ENCODE results near the gene CSMD2.

CSMD2 gene

GRCh38 chr1:33524586-33524985, 640.4 kb downstream of the CSMD2 start:
- TF ChIP-seq CTCF (conservative IDR thresholded peaks at IDR 0.05), result no peak
- H3K27ac ChIP-seq, result no peak overlapping the region

- TF ChIP-seq CTCF (conservative IDR thresholded peaks at IDR 0.05), result no peak
- H3K27ac ChIP-seq, result no peak overlapping the region
Measured at GRCh38 chr1:33519240-33519884, 645.7 kb downstream of the CSMD2 start.

GRCh38 chr1:33517596-33518250, 647.3 kb downstream of the CSMD2 start:
- no peak for TF ChIP-seq CTCF (conservative IDR thresholded peaks at IDR 0.05)
- H3K27ac ChIP-seq, result no peak overlapping the region

GRCh38 chr1:33516891-33517567, 648.0 kb downstream of the CSMD2 start:
- no peak overlapping the region for H3K27ac ChIP-seq
- no peak for TF ChIP-seq CTCF (conservative IDR thresholded peaks at IDR 0.05)

GRCh38 chr1:33516428-33516827, 648.6 kb downstream of the CSMD2 start:
- no peak for TF ChIP-seq CTCF (conservative IDR thresholded peaks at IDR 0.05)

GRCh38 chr1:33515607-33516006, 649.4 kb downstream of the CSMD2 start:
- no peak for TF ChIP-seq CTCF (conservative IDR thresholded peaks at IDR 0.05)

More at GRCh38 chr1:33516428-33516827, 648.6 kb downstream of the CSMD2 start:
- H3K27ac ChIP-seq, result no peak overlapping the region

GRCh38 chr1:33515112-33515511, 649.9 kb downstream of the CSMD2 start:
- no peak for TF ChIP-seq CTCF (conservative IDR thresholded peaks at IDR 0.05)
- no peak overlapping the region for H3K27ac ChIP-seq

More at GRCh38 chr1:33515607-33516006, 649.4 kb downstream of the CSMD2 start:
- H3K27ac ChIP-seq, result no peak overlapping the region

Measured in VCaP (cell line).